ENCODE data around the gene DNAJC5. TPM values are rescaled to one million over a fixed set of nuclear protein-coding genes. Genes with fewer than 3 reads are reported as not detected.

The DNAJC5 gene
- total RNA-seq, 1 donor from 2014 or later = 43.2 TPM

- Mint-ChIP-seq H3K9me3 (no peaks in the 10 kb centered on the region), H3K4me1 (peaks cover 35% of the 10 kb centered on the region)
Observed at GRCh38 chr20:63979229-63979556, 84.3 kb downstream of the DNAJC5 start.

DNA sequence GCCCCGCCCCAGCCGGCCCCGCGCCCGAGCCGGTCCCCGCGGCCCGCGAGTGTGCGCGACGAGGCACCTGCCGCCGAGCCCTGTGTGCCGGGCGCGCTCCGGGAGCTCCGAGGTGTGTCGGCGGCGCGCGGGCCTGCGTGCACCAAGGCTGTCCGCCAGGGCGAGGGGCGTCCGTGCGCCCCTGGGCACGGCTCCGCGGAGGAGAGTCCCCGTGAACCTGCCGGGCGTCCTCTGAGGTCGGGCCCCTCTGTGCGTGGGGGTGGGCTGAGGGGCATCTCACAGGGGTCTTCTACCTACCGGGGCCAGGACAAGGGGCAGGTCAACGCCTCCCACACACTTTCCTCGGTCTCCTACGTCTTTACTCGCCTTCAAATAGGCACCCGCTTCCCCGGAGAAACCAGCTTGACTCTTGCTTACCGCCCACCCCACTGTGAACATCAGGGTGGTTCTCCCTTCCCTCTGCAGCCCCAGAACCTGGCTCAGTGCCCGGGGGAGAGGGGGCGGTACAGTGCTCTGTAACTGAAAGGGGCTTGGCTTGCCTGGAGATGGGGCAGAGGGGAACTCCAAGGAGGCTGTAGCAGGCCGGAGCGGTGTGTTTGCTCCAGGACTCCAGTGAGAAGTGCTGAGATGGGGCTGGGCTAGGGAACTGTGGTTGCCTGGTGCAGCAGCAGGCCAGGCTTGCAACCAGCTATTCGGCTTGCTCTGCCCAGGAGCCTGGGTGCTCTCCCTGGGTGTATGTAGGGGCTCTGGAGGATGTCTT, 84.8 kb downstream of the DNAJC5 start, which contains the start of gene SAMD10:
SAMD10 (minus strand) TSS at position 86 of the 760 bp plus-strand sequence. CDS start 175 bp downstream, outside the sequence.
- no peak for TF ChIP-seq CTCF (IDR thresholded peaks at IDR 0.05; ENCODE audit: unreplicated experiment)
- Mint-ChIP-seq H3K4me3 (peak within 1 kb of the TSS; percentile 95), H3K27ac (peak within 1 kb of the TSS; percentile 98), H3K36me3 (peaks cover 11% of the 10 kb centered on the region), H3K27me3 (ENCODE audit: low read depth) (peaks cover 19% of the 10 kb centered on the region), H3K4me1 (peaks cover 35% of the 10 kb centered on the region), H3K9me3 (no peaks in the 10 kb centered on the region)
- peak; percentile 72 to 86 for DNase-seq (ENCODE audit: low spot score in 2 of 2, unreplicated experiment in 2 of 2)

More at GRCh38 chr20:63979229-63979556, 84.3 kb downstream of the DNAJC5 start:
- DNase-seq (ENCODE audit: low spot score in 2 of 2, unreplicated experiment in 2 of 2) = no peak
- no peak overlapping the region for H3K27ac Mint-ChIP-seq
- H3K4me3 Mint-ChIP-seq = peak overlapping the region; percentile 75
- H3K27me3 Mint-ChIP-seq (ENCODE audit: low read depth) = peaks cover 19% of the 10 kb centered on the region
- peaks cover 6% of the 10 kb centered on the region for H3K36me3 Mint-ChIP-seq
- TF ChIP-seq CTCF (IDR thresholded peaks at IDR 0.05; ENCODE audit: unreplicated experiment) = no peak

GRCh38 chr20:63980317-63980805, 85.4 kb downstream of the DNAJC5 start:
- no peak for TF ChIP-seq CTCF (IDR thresholded peaks at IDR 0.05; ENCODE audit: unreplicated experiment)
- peak overlapping the region; percentile 98 for H3K27ac Mint-ChIP-seq
- peaks cover 35% of the 10 kb centered on the region for H3K4me1 Mint-ChIP-seq
- H3K36me3 Mint-ChIP-seq = peaks cover 12% of the 10 kb centered on the region
- peak overlapping the region; percentile 95 for H3K4me3 Mint-ChIP-seq
- DNase-seq (ENCODE audit: low spot score in 2 of 2, unreplicated experiment in 2 of 2) = no peak
- peaks cover 19% of the 10 kb centered on the region for H3K27me3 Mint-ChIP-seq (ENCODE audit: low read depth)
- no peaks in the 10 kb centered on the region for H3K9me3 Mint-ChIP-seq

DNA sequence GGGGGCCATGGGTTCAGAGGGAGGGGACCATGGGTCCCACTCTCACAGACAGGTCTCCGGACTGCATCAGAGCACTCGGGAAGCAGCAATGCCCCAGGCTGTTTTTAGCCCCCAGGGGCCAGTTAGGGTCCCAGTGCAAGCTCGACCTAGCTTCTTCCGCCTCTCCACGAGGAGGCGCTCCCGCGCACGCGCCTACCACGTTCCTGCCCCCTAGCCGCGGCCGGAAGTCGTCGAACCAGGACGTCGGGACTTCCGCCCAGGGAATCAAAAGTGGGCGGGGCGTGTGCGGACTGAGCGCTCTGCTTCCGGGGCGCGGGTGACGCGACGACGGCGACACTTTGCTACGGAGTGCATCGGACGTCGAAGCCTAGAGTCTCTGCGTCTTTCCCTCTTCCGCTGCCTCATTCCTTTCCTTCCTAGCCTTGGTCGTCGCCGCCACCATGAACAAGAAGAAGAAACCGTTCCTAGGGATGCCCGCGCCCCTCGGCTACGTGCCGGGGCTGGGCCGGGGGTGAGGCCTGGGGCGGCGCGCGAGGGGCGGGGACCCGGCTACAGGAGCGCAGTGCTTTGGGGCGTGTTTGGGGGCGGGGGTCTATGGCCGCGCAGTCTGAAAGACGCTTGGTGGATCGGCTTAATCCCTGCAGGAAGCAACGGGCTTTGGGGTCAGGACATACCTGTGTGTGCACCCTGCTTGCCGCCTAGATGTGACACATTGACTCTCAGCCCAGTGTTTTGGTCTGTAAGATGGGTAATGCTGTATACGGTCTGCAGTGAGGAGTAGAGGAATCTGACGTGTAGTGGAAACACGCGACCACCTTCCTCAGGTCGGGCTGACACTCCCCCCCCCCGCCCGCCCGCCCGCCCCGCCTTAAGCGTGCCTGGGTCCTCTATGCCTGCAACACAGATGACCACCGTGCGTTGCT, 86.1 kb downstream of the DNAJC5 start, which contains the start of gene PRPF6:
PRPF6 (plus strand) TSS at position 327 of the 923 bp plus-strand sequence; CDS start at position 441, 114 bp downstream.
- TF ChIP-seq CTCF (IDR thresholded peaks at IDR 0.05; ENCODE audit: unreplicated experiment) = peak; percentile 65
- Mint-ChIP-seq H3K27ac (peak within 1 kb of the TSS; percentile 98), H3K4me1 (peaks cover 35% of the 10 kb centered on the region), H3K4me3 (peak within 1 kb of the TSS; percentile 95), H3K36me3 (peaks cover 17% of the 10 kb centered on the region), H3K9me3 (no peaks in the 10 kb centered on the region), H3K27me3 (ENCODE audit: low read depth) (peaks cover 19% of the 10 kb centered on the region)
- peak; percentile 92 for DNase-seq (ENCODE audit: low spot score in 2 of 2, unreplicated experiment in 2 of 2)

- no peak for TF ChIP-seq CTCF (IDR thresholded peaks at IDR 0.05; ENCODE audit: unreplicated experiment)
- H3K27me3 Mint-ChIP-seq (ENCODE audit: low read depth) = peaks cover 8% of the 10 kb centered on the region
- H3K36me3 Mint-ChIP-seq = peaks cover 21% of the 10 kb centered on the region
- peak overlapping the region; percentile 47 for H3K4me3 Mint-ChIP-seq
- no peak overlapping the region for H3K27ac Mint-ChIP-seq
- H3K4me1 Mint-ChIP-seq = peaks cover 35% of the 10 kb centered on the region
- DNase-seq (ENCODE audit: low spot score in 2 of 2, unreplicated experiment in 2 of 2) = no peak
- no peaks in the 10 kb centered on the region for H3K9me3 Mint-ChIP-seq
Observed at GRCh38 chr20:63982937-63983336, 88.0 kb downstream of the DNAJC5 start.

All from mesothelial cell of epicardium (in vitro differentiated cells).